Activated CD8-positive, alpha-beta memory T cell treated with anti-CD3 and anti-CD28 coated beads, Interleukin-2, amount 50 U/mL, for 1 hour (primary cell): Measurements from ENCODE around the gene ARL10.

Source experiments
- DNase-seq: peaks from one replicate; pipeline ENCODE4 v3.0.0-alpha.2; 2020; ENCODE audit errors: extremely low read depth

Gene ARL10

GRCh38 chr5:176361437-176362232 lies 3.7 kb upstream of the ARL10 start, which contains the start of gene KIAA1191:
TSS of gene KIAA1191 (minus strand) at chr5:176361764. CDS start at chr5:176359508, 2,256 bp downstream.
- peak; percentile 77 for DNase-seq

- DNase-seq, result no peak
These were observed 3.1 kb upstream of the ARL10 start for GRCh38 chr5:176362233-176362490.

GRCh38 chr5:176364765-176365350 lies 429 bp upstream of the ARL10 start:
- DNase-seq, result no peak

- no peak for DNase-seq
These were observed 1.1 kb downstream of the ARL10 start for GRCh38 chr5:176366232-176366894.

GRCh38 chr5:176368726-176369125 lies 3.4 kb downstream of the ARL10 start:
- DNase-seq, result no peak

- DNase-seq, result no peak
These were observed 4.8 kb downstream of the ARL10 start for GRCh38 chr5:176369934-176370711.

GRCh38 chr5:176371621-176372539 lies 6.6 kb downstream of the ARL10 start:
- DNase-seq, result no peak

- no peak for DNase-seq
These were observed 8.0 kb downstream of the ARL10 start for GRCh38 chr5:176373100-176373818.

GRCh38 chr5:176379881-176380280 lies 14.6 kb downstream of the ARL10 start:
- DNase-seq, result no peak

- DNase-seq, result no peak
These were observed 16.1 kb downstream of the ARL10 start for GRCh38 chr5:176381423-176381822.

GRCh38 chr5:176381979-176382378 lies 16.7 kb downstream of the ARL10 start:
- no peak for DNase-seq

- no peak for DNase-seq
These were observed 17.4 kb downstream of the ARL10 start for GRCh38 chr5:176382721-176383120.

- DNase-seq, result no peak
These were observed 18.1 kb downstream of the ARL10 start for GRCh38 chr5:176383248-176383905.

GRCh38 chr5:176383961-176384360 lies 18.7 kb downstream of the ARL10 start:
- DNase-seq, result no peak

GRCh38 chr5:176384366-176384930 lies 19.2 kb downstream of the ARL10 start:
- DNase-seq, result no peak

- DNase-seq, result no peak
These were observed 19.7 kb downstream of the ARL10 start for GRCh38 chr5:176384991-176385390.

- no peak for DNase-seq
These were observed 21.2 kb downstream of the ARL10 start for GRCh38 chr5:176386491-176386890.

- no peak for DNase-seq
These were observed 22.2 kb downstream of the ARL10 start for GRCh38 chr5:176387384-176387925.

- DNase-seq, result no peak
These were observed 22.7 kb downstream of the ARL10 start for GRCh38 chr5:176388003-176388443.
